Gastroesophageal sphincter (tissue), 3 donors: ENCODE results near the gene AP1G2.

ENCODE experiments used
- POLR2A ChIP-seq, 2 donors: fragments of 450-650 bp; IDR thresholded peaks; one replicate each; pipeline ENCODE4 v1.6.1; 2017; ENCODE audit warnings: antibody characterized with exemption in 2 of 2, mild to moderate bottlenecking in 2 of 2, moderate library complexity in 1 of 2
- POLR2AphosphoS5 ChIP-seq: sonication (generic); formaldehyde crosslinking; IDR thresholded peaks from one replicate; pipeline ENCODE4 v1.6.1; 2017; ENCODE audit warnings: antibody characterized with exemption
- TF ChIP-seq, protein P1 (sequence below), 4 experiments: fragments of 200-600 bp in 2 of 4; fragments of 450-650 bp in 2 of 4; sonication (generic) in 1 of 4; IDR thresholded peaks; one replicate each; pipeline ENCODE4 v1.5.1; 2017 to 2019; ENCODE audit warnings: antibody characterized with exemption in 4 of 4, mild to moderate bottlenecking in 2 of 4, moderate library complexity in 2 of 4

GRCh38 chr14:23570806-23571483 is 3.4 kb upstream of the AP1G2 start:
- TF ChIP-seq POLR2AphosphoS5 (no peak), POLR2A (IDR thresholded peaks at IDR 0.05) (no peak)
- TF ChIP-seq, protein P1, sequence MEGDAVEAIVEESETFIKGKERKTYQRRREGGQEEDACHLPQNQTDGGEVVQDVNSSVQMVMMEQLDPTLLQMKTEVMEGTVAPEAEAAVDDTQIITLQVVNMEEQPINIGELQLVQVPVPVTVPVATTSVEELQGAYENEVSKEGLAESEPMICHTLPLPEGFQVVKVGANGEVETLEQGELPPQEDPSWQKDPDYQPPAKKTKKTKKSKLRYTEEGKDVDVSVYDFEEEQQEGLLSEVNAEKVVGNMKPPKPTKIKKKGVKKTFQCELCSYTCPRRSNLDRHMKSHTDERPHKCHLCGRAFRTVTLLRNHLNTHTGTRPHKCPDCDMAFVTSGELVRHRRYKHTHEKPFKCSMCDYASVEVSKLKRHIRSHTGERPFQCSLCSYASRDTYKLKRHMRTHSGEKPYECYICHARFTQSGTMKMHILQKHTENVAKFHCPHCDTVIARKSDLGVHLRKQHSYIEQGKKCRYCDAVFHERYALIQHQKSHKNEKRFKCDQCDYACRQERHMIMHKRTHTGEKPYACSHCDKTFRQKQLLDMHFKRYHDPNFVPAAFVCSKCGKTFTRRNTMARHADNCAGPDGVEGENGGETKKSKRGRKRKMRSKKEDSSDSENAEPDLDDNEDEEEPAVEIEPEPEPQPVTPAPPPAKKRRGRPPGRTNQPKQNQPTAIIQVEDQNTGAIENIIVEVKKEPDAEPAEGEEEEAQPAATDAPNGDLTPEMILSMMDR (IDR thresholded peaks at IDR 0.05), result no peak
